ENCODE results near the gene PRR30. TPM values are rescaled to one million over a fixed set of nuclear protein-coding genes. Genes with fewer than 3 reads are reported as not detected.

PRR30 gene
- total and polyA plus RNA-seq, 9 donors: not detected

DNA sequence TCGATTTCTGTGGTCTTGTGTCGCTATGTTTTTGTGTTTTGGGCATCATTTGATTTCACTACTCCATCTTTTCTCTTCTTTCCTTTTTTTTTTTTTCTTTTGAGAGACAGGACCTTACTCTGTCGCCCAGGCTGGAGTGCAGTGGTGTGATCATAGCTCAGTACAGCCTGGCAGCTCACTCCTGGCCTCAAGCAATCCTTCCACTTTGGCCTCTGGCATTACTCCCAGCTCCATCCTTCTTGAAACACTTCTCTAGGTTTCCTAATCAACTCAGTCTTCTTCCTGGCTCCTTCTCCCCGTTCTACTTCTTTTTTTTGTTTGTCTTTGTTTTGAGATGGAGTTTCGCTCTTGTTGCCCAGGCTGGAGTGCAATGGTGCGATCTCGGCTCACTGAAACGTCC is 36.1 kb upstream of the PRR30 start:
- H3K36me3 ChIP-seq (ENCODE audit: control insufficient read depth, insufficient read depth, low read length): no peaks in the 10 kb centered on the region
- no peaks in the 10 kb centered on the region for H3K4me1 ChIP-seq (ENCODE audit: control insufficient read depth, insufficient read depth, low read length)
- no peak overlapping the region for H3K27ac ChIP-seq (ENCODE audit: low read length)
- H3K9me3 ChIP-seq (replicated peaks; ENCODE audit: control insufficient read depth, low read depth, low read length): no peaks in the 10 kb centered on the region
- H3K4me3 ChIP-seq (ENCODE audit: low read length): no peak overlapping the region
- peaks cover 28% of the 10 kb centered on the region for H3K27me3 ChIP-seq (ENCODE audit: control insufficient read depth, insufficient read depth, low read length)
- 86% methylated on average over 3 of the region's 8 CpGs for WGBS (ENCODE audit: insufficient coverage)
- no peak for DNase-seq

DNA sequence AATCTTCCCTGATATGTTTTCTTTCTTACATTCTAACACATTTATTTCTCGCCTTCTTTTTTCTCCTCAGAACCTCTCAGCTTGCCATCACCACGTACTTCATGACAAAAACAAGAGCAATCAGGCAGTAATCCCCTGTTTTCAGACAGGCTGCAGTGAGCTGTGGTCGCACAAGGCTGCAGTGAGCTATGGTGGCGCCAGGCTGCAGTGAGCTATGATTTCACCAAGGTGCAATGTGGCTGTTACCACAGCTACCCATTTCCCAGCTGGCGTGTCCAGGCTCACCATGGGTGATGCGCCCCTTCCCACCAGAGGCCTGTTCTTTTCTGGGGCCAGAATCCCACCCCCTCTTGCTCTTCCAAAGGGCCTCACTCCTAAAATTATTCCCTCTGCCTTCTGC is 35.4 kb upstream of the PRR30 start:
- no peak for DNase-seq
- H3K36me3 ChIP-seq (ENCODE audit: control insufficient read depth, insufficient read depth, low read length): no peaks in the 10 kb centered on the region
- no peaks in the 10 kb centered on the region for H3K4me1 ChIP-seq (ENCODE audit: control insufficient read depth, insufficient read depth, low read length)
- H3K4me3 ChIP-seq (ENCODE audit: low read length): no peak overlapping the region
- H3K27me3 ChIP-seq (ENCODE audit: control insufficient read depth, insufficient read depth, low read length): peaks cover 32% of the 10 kb centered on the region
- no peaks in the 10 kb centered on the region for H3K9me3 ChIP-seq (replicated peaks; ENCODE audit: control insufficient read depth, low read depth, low read length)
- H3K27ac ChIP-seq (ENCODE audit: low read length): no peak overlapping the region
- WGBS (ENCODE audit: insufficient coverage): 64% methylated on average over 6 of the region's 6 CpGs

DNA sequence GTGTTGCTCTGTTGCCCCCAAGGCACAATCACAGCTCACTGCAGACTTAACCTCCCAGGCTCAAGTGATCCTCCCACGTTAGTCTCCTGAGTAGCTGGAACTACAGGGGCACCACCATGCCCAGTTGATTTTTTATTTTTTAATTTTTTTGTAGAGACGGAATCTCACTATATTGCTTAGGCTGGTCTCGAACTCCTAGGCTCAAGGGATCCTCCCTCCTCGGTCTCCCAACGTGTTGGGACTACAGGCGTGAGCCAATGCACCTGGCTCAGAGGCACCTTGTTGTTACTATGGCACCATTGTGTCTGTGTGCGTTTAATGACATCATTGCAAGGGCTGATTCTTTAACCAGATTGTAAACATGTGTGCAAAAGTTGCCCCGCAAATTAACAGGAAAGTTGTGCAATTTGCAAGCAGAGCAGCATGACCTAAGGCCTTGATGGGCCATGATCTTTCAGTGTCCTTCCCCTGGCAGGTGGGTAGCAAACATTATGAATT is 32.2 kb upstream of the PRR30 start:
- no peak overlapping the region for H3K27ac ChIP-seq (ENCODE audit: low read length)
- DNase-seq: no peak
- peaks cover 33% of the 10 kb centered on the region for H3K27me3 ChIP-seq (ENCODE audit: control insufficient read depth, insufficient read depth, low read length)
- no peak overlapping the region for H3K4me3 ChIP-seq (ENCODE audit: low read length)
- no peaks in the 10 kb centered on the region for H3K9me3 ChIP-seq (replicated peaks; ENCODE audit: control insufficient read depth, low read depth, low read length)
- 56% methylated on average over 6 of the region's 8 CpGs for WGBS (ENCODE audit: insufficient coverage)
- H3K36me3 ChIP-seq (ENCODE audit: control insufficient read depth, insufficient read depth, low read length): no peaks in the 10 kb centered on the region
- no peaks in the 10 kb centered on the region for H3K4me1 ChIP-seq (ENCODE audit: control insufficient read depth, insufficient read depth, low read length)

DNA sequence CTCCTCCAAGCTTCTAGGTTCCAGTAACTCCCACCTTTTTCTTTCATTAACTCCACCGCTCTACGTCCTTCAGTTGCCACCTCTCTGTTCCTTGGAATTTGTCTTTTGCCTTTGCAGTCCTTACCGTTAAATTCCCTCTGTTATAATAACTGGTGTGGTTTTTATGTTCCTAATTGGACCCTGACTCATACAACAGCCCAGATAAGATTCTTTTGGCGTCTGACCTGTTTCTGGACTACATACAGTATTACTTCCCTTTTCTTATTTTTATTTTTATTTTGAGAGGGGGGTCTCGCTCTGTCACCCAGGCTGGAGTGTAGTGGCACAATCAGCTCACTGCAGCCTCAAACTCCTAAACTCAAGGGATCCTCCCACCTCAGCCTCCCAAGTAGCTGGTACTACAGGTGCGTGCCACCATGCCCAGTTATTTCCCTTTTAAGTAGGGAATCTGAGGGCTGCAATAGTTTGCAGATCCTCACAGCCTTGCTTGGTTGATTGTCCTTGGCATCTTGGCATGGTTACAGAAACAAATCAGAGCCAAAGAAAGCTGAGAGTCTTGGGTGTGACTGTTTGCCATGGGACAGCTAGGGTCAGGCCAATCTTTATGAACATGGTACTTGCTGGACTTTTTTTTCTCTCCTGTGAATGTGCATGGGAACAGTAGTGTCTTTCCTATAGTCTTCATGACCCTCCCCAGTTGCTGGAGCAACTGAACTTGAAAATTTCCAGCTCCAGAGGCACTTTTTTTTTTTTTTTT is 31.5 kb upstream of the PRR30 start:
- Histone ChIP-seq H3K27me3 (ENCODE audit: control insufficient read depth, insufficient read depth, low read length) (peaks cover 30% of the 10 kb centered on the region), H3K27ac (ENCODE audit: low read length) (no peak overlapping the region), H3K9me3 (replicated peaks; ENCODE audit: control insufficient read depth, low read depth, low read length) (no peaks in the 10 kb centered on the region), H3K4me3 (ENCODE audit: low read length) (no peak overlapping the region), H3K4me1 (ENCODE audit: control insufficient read depth, insufficient read depth, low read length) (no peaks in the 10 kb centered on the region), H3K36me3 (ENCODE audit: control insufficient read depth, insufficient read depth, low read length) (no peaks in the 10 kb centered on the region)
- no CpG with 5 or more reads among the region's 6 CpGs for WGBS (ENCODE audit: insufficient coverage)
- DNase-seq: no peak

GRCh38 chr2:27164960-27165763 is 26.0 kb upstream of the PRR30 start:
- H3K27me3 ChIP-seq (ENCODE audit: control insufficient read depth, insufficient read depth, low read length): peaks cover 5% of the 10 kb centered on the region
- H3K4me1 ChIP-seq (ENCODE audit: control insufficient read depth, insufficient read depth, low read length): no peaks in the 10 kb centered on the region
- H3K27ac ChIP-seq (ENCODE audit: low read length): no peak overlapping the region
- no peaks in the 10 kb centered on the region for H3K9me3 ChIP-seq (replicated peaks; ENCODE audit: control insufficient read depth, low read depth, low read length)
- 80% methylated on average over 7 of the region's 8 CpGs for WGBS (ENCODE audit: insufficient coverage)
- no peaks in the 10 kb centered on the region for H3K36me3 ChIP-seq (ENCODE audit: control insufficient read depth, insufficient read depth, low read length)
- no peak overlapping the region for H3K4me3 ChIP-seq (ENCODE audit: low read length)
- no peak for DNase-seq

- Histone ChIP-seq H3K4me3 (ENCODE audit: low read length) (no peak overlapping the region), H3K4me1 (ENCODE audit: control insufficient read depth, insufficient read depth, low read length) (no peaks in the 10 kb centered on the region), H3K27me3 (ENCODE audit: control insufficient read depth, insufficient read depth, low read length) (no peaks in the 10 kb centered on the region), H3K9me3 (replicated peaks; ENCODE audit: control insufficient read depth, low read depth, low read length) (no peaks in the 10 kb centered on the region), H3K27ac (ENCODE audit: low read length) (no peak overlapping the region), H3K36me3 (ENCODE audit: control insufficient read depth, insufficient read depth, low read length) (no peaks in the 10 kb centered on the region)
- 72% methylated on average over 9 of the region's 15 CpGs for WGBS (ENCODE audit: insufficient coverage)
- no peak for DNase-seq
Observed at GRCh38 chr2:27162151-27163121, 23.2 kb upstream of the PRR30 start.

DNA sequence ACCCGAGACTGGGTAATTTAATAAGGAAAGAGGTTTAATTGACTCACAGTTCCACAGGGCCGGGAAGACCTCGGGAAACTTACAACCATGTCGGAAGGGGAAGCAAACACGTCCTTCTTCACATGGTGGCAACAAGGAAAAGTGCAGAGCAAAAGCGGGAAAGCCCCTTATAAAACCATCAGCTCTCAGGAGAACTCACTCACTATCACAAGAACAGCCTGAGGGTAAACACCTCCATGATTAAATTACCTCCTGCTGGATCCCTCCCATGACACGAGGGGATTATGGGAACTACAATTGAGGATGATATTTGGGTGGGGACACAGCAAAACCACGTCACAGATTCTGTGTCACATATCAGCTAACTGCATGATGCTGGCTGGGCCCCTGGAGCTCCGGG is 21.0 kb upstream of the PRR30 start:
- Histone ChIP-seq H3K4me3 (ENCODE audit: low read length) (no peak overlapping the region), H3K27ac (ENCODE audit: low read length) (no peak overlapping the region), H3K36me3 (ENCODE audit: control insufficient read depth, insufficient read depth, low read length) (no peaks in the 10 kb centered on the region), H3K27me3 (ENCODE audit: control insufficient read depth, insufficient read depth, low read length) (no peaks in the 10 kb centered on the region), H3K4me1 (ENCODE audit: control insufficient read depth, insufficient read depth, low read length) (no peaks in the 10 kb centered on the region), H3K9me3 (replicated peaks; ENCODE audit: control insufficient read depth, low read depth, low read length) (no peaks in the 10 kb centered on the region)
- no peak for DNase-seq
- WGBS (ENCODE audit: insufficient coverage): 69% methylated on average over 2 of the region's 9 CpGs

GRCh38 chr2:27159271-27159670 is 20.1 kb upstream of the PRR30 start:
- Histone ChIP-seq H3K9me3 (replicated peaks; ENCODE audit: control insufficient read depth, low read depth, low read length) (no peaks in the 10 kb centered on the region), H3K27me3 (ENCODE audit: control insufficient read depth, insufficient read depth, low read length) (no peaks in the 10 kb centered on the region), H3K4me1 (ENCODE audit: control insufficient read depth, insufficient read depth, low read length) (peaks cover 3% of the 10 kb centered on the region), H3K27ac (ENCODE audit: low read length) (no peak overlapping the region), H3K4me3 (ENCODE audit: low read length) (no peak overlapping the region), H3K36me3 (ENCODE audit: control insufficient read depth, insufficient read depth, low read length) (no peaks in the 10 kb centered on the region)
- DNase-seq: no peak
- 68% methylated on average over 6 of the region's 6 CpGs for WGBS (ENCODE audit: insufficient coverage)

- no peaks in the 10 kb centered on the region for H3K9me3 ChIP-seq (replicated peaks; ENCODE audit: control insufficient read depth, low read depth, low read length)
- H3K27me3 ChIP-seq (ENCODE audit: control insufficient read depth, insufficient read depth, low read length): no peaks in the 10 kb centered on the region
- DNase-seq: no peak
- H3K4me1 ChIP-seq (ENCODE audit: control insufficient read depth, insufficient read depth, low read length): peaks cover 4% of the 10 kb centered on the region
- no peaks in the 10 kb centered on the region for H3K36me3 ChIP-seq (ENCODE audit: control insufficient read depth, insufficient read depth, low read length)
- no peak overlapping the region for H3K27ac ChIP-seq (ENCODE audit: low read length)
- WGBS (ENCODE audit: insufficient coverage): 64% methylated on average over 6 of the region's 6 CpGs
- no peak overlapping the region for H3K4me3 ChIP-seq (ENCODE audit: low read length)
Observed at GRCh38 chr2:27158468-27158867, 19.3 kb upstream of the PRR30 start.
